Smooth muscle cell (in vitro differentiated cells): ENCODE measurements around the gene CACHD1. TPM values are rescaled to one million over a fixed set of nuclear protein-coding genes. Genes with fewer than 3 reads are reported as not detected.

Source experiments
- DNase-seq: peaks from one replicate; lab custom pipeline; 2025; ENCODE audit not compliant: unreplicated experiment; lab: John Stamatoyannopoulos, UW
- H2AFZ ChIP-seq: fragments of 200-600 bp; sonication (generic); 2 replicates; pipeline ENCODE4 v1.6.0; 2016; ENCODE audit warnings: antibody characterized with exemption, low read depth, mild to moderate bottlenecking
- H3F3A ChIP-seq: fragments of 200-600 bp; sonication (generic); 2 replicates; pipeline ENCODE4 v1.6.0; 2017; ENCODE audit warnings: antibody characterized with exemption, low read depth
- H3K27ac ChIP-seq: fragments of 200-600 bp; sonication (generic); 2 replicates; pipeline ENCODE4 v1.5.1; 2016; ENCODE audit warnings: low read depth, mild to moderate bottlenecking
- H3K27me3 ChIP-seq: fragments of 200-600 bp; sonication (generic); 2 replicates; pipeline ENCODE4 v1.6.1; 2016; ENCODE audit warnings: low read depth, mild to moderate bottlenecking
- H3K36me3 ChIP-seq: fragments of 200-600 bp; sonication (generic); 2 replicates; pipeline ENCODE4 v1.5.1; 2016; ENCODE audit warnings: low read depth
- H3K4me1 ChIP-seq: fragments of 200-600 bp; sonication (generic); 2 replicates; pipeline ENCODE4 v1.5.1; 2016; ENCODE audit warnings: low read depth
- H3K4me2 ChIP-seq: fragments of 200-600 bp; sonication (generic); 2 replicates; pipeline ENCODE4 v1.6.0; 2016; ENCODE audit warnings: mild to moderate bottlenecking
- H3K4me3 ChIP-seq: fragments of 200-600 bp; sonication (generic); 2 replicates; pipeline ENCODE4 v1.5.1; 2016; ENCODE audit warnings: mild to moderate bottlenecking
- H3K79me2 ChIP-seq: fragments of 200-600 bp; sonication (generic); 2 replicates; pipeline ENCODE4 v1.6.0; 2016; ENCODE audit warnings: low read depth, mild to moderate bottlenecking
- H3K9ac ChIP-seq: fragments of 200-600 bp; sonication (generic); 2 replicates; pipeline ENCODE4 v1.6.0; 2016; ENCODE audit warnings: low read depth
- H3K9me3 ChIP-seq: fragments of 200-600 bp; sonication (generic); replicated peaks from 2 replicates; pipeline ENCODE4 v1.5.1; 2016; ENCODE audit warnings: low read depth
- H4K20me1 ChIP-seq: fragments of 200-600 bp; sonication (generic); 2 replicates; pipeline ENCODE4 v1.6.0; 2016; ENCODE audit warnings: low read depth
- CTCF ChIP-seq: fragments of 200-600 bp; sonication (generic); IDR thresholded peaks from 2 replicates; pipeline ENCODE4 v1.5.1; 2017; ENCODE audit warnings: borderline replicate concordance, mild to moderate bottlenecking, antibody characterized with exemption; ENCODE audit not compliant: insufficient read depth, poor library complexity, severe bottlenecking
- WGBS: methylation state at CpG from one replicate; pipeline ENCODE4 v1.1.7; 2016; ENCODE audit warnings: low lambda C conversion rate; 5-methylcytosine and 5-hydroxymethylcytosine counted together
- polyA plus RNA-seq: library from polyadenylated mRNA; unstranded; fragments of >200 nt; fragmentation: Nextera tagmentation; extraction: Ambion mirVana; gene quantifications from 2 replicates; pipeline ENCODE4 v1.2.1, GENCODE V29; 2016
- total RNA-seq: library from RNA; depleted of rRNA; stranded (reverse); fragments of >200 nt; gene quantifications from 2 replicates; pipeline ENCODE4 v1.2.3, GENCODE V29; 2014

The CACHD1 gene
- total and polyA plus RNA-seq, 2 experiments from 2014 or later, result 12.9 to 20.8 TPM

GRCh38 chr1:64683419-64683818 lies 213.5 kb downstream of the CACHD1 start:
- no peak overlapping the region for H3K4me3 ChIP-seq
- no peak overlapping the region for H2AFZ ChIP-seq
- no peaks in the 10 kb centered on the region for H4K20me1 ChIP-seq
- no peaks in the 10 kb centered on the region for H3K79me2 ChIP-seq
- no peaks in the 10 kb centered on the region for H3K36me3 ChIP-seq
- no peaks in the 10 kb centered on the region for H3K27me3 ChIP-seq
- no peaks in the 10 kb centered on the region for H3F3A ChIP-seq
- 93% methylated on average over 2 of the region's 2 CpGs for WGBS
- no peak overlapping the region for H3K4me2 ChIP-seq
- no peaks in the 10 kb centered on the region for H3K9me3 ChIP-seq
- no peak for TF ChIP-seq CTCF
- H3K27ac ChIP-seq, result no peak overlapping the region
- DNase-seq, result no peak
- no peak overlapping the region for H3K9ac ChIP-seq
- H3K4me1 ChIP-seq, result no peaks in the 10 kb centered on the region

- no peaks in the 10 kb centered on the region for H3K27me3 ChIP-seq
- H3K9me3 ChIP-seq, result no peaks in the 10 kb centered on the region
- H3K4me1 ChIP-seq, result no peaks in the 10 kb centered on the region
- H3K27ac ChIP-seq, result no peak overlapping the region
- 100% methylated on average over 1 of the region's 1 CpG for WGBS
- H3F3A ChIP-seq, result no peaks in the 10 kb centered on the region
- no peaks in the 10 kb centered on the region for H3K36me3 ChIP-seq
- no peak overlapping the region for H3K9ac ChIP-seq
- H3K4me3 ChIP-seq, result no peak overlapping the region
- no peak for DNase-seq
- no peaks in the 10 kb centered on the region for H4K20me1 ChIP-seq
- no peak for TF ChIP-seq CTCF
- no peak overlapping the region for H2AFZ ChIP-seq
- no peak overlapping the region for H3K4me2 ChIP-seq
- no peaks in the 10 kb centered on the region for H3K79me2 ChIP-seq
Observed at GRCh38 chr1:64685217-64685616, 215.3 kb downstream of the CACHD1 start.

GRCh38 chr1:64685765-64686341 lies 215.9 kb downstream of the CACHD1 start:
- Histone ChIP-seq H3K4me3 (no peak overlapping the region), H3K36me3 (no peaks in the 10 kb centered on the region), H3K4me2 (no peak overlapping the region), H3K9ac (no peak overlapping the region), H3K9me3 (no peaks in the 10 kb centered on the region), H3F3A (no peaks in the 10 kb centered on the region), H3K4me1 (no peaks in the 10 kb centered on the region), H4K20me1 (no peaks in the 10 kb centered on the region), H3K79me2 (no peaks in the 10 kb centered on the region), H3K27ac (no peak overlapping the region), H2AFZ (no peak overlapping the region), H3K27me3 (no peaks in the 10 kb centered on the region)
- no peak for DNase-seq
- 93% methylated on average over 6 of the region's 6 CpGs for WGBS
- TF ChIP-seq CTCF, result no peak

GRCh38 chr1:64686828-64687724 lies 217.1 kb downstream of the CACHD1 start:
- Histone ChIP-seq H3K79me2 (no peaks in the 10 kb centered on the region), H3K4me1 (no peaks in the 10 kb centered on the region), H3K9me3 (no peaks in the 10 kb centered on the region), H2AFZ (no peak overlapping the region), H3K27ac (peak overlapping the region; percentile 17), H3K4me2 (no peak overlapping the region), H3K4me3 (no peak overlapping the region), H3K27me3 (no peaks in the 10 kb centered on the region), H4K20me1 (no peaks in the 10 kb centered on the region), H3K9ac (no peak overlapping the region), H3K36me3 (no peaks in the 10 kb centered on the region), H3F3A (no peaks in the 10 kb centered on the region)
- DNase-seq, result no peak
- 47% methylated on average over 7 of the region's 7 CpGs for WGBS
- peak; percentile 76 for TF ChIP-seq CTCF
